ENCODE measurements around the gene LSM10.

Gene LSM10

GRCh38 chr1:36349839-36350238, 47.9 kb downstream of the LSM10 start:
- no peak for DNase-seq

- no peak for DNase-seq
Measured at GRCh38 chr1:36349241-36349671, 48.5 kb downstream of the LSM10 start.

GRCh38 chr1:36346741-36347370, 50.9 kb downstream of the LSM10 start:
- no peak for DNase-seq

- DNase-seq = no peak
Measured at GRCh38 chr1:36345353-36345752, 52.4 kb downstream of the LSM10 start.

- no peak for DNase-seq
Measured at GRCh38 chr1:36344395-36344680, 53.4 kb downstream of the LSM10 start.

GRCh38 chr1:36343651-36344394, 53.9 kb downstream of the LSM10 start:
- DNase-seq = no peak
